CD4-positive, alpha-beta T cell (primary cell): ENCODE measurements around the gene IKBIP. TPM values are rescaled to one million over a fixed set of nuclear protein-coding genes. Genes with fewer than 3 reads are reported as not detected.

Experiments used
- ATAC-seq: fragments of 200-7000 bp; cut with Tn5 transposase; one replicate; pipeline ENCODE4 v1.10.0; 2022; ENCODE audit warnings: mild to moderate bottlenecking; ENCODE audit not compliant: poor library complexity
- CTCF ChIA-PET: fragments of 350-600 bp; sonication (Branson Sonifier 250); formaldehyde crosslinking; loops from one replicate; lab custom pipeline; 2021; ENCODE audit warnings: antibody characterized with exemption, inconsistent platforms; lab: Charles Lee
- POLR2A ChIA-PET: fragments of 350-600 bp; sonication (Branson Sonifier 250); formaldehyde crosslinking; loops from one replicate; lab custom pipeline; 2021; ENCODE audit warnings: antibody characterized with exemption, inconsistent platforms; lab: Charles Lee
- DNase-seq, 14 experiments: peaks; one replicate each; pipeline ENCODE4 v3.0.0-alpha.2; 2013 to 2020; ENCODE audit warnings: mixed read lengths in 2 of 14
- H3K27ac ChIP-seq, 2 donors: one replicate each; pipeline versions ENCODE4 v1.5.1 to v1.7.0; 2013; ENCODE audit warnings: low read length in 2 of 2, low read depth in 1 of 2, mild to moderate bottlenecking in 1 of 2
- H3K27me3 ChIP-seq, 2 experiments: 1 replicate in 1 of 2; 2 replicates in 1 of 2; pipeline versions ENCODE4 v1.6.1 to v1.7.0; 2013; ENCODE audit warnings: low read length in 2 of 2, control low read depth in 1 of 2, mild to moderate bottlenecking in 1 of 2, moderate library complexity in 1 of 2; ENCODE audit not compliant: insufficient read depth in 2 of 2, control insufficient read depth in 1 of 2
- H3K36me3 ChIP-seq: one replicate; pipeline ENCODE4 v1.6.1; 2013; ENCODE audit warnings: low read length, control low read depth; ENCODE audit not compliant: insufficient read depth
- H3K4me1 ChIP-seq: one replicate; pipeline ENCODE4 v1.6.1; 2013; ENCODE audit warnings: low read length, control low read depth; ENCODE audit not compliant: insufficient read depth
- H3K4me3 ChIP-seq: one replicate; pipeline ENCODE4 v1.5.1; 2013; ENCODE audit warnings: mild to moderate bottlenecking, low read length, moderate library complexity
- H3K9me3 ChIP-seq, 2 experiments: 1 replicate in 1 of 2; 2 replicates in 1 of 2; pipeline versions ENCODE4 v1.6.1 to v1.7.0; 2013; ENCODE audit warnings: low read length in 2 of 2, mild to moderate bottlenecking in 2 of 2, control low read depth in 1 of 2, moderate library complexity in 1 of 2; ENCODE audit not compliant: control insufficient read depth in 1 of 2, insufficient read depth in 1 of 2
- H3K27ac Mint-ChIP-seq: one replicate; pipeline ENCODE4 v1.8.0; 2020; ENCODE audit warnings: mixed read lengths
- H3K27me3 Mint-ChIP-seq: one replicate; pipeline ENCODE4 v1.8.0; 2021; ENCODE audit warnings: mixed read lengths
- H3K36me3 Mint-ChIP-seq: one replicate; pipeline ENCODE4 v1.8.0; 2021; ENCODE audit warnings: low read depth, mixed read lengths
- H3K4me1 Mint-ChIP-seq: one replicate; pipeline ENCODE4 v1.8.0; 2021; ENCODE audit warnings: low read depth, mixed read lengths
- H3K4me3 Mint-ChIP-seq: one replicate; pipeline ENCODE4 v1.8.0; 2020; ENCODE audit warnings: mild to moderate bottlenecking, mixed read lengths
- H3K9me3 Mint-ChIP-seq: one replicate; pipeline ENCODE4 v1.8.0; 2020; ENCODE audit warnings: mixed read lengths
- CTCF ChIP-seq: fragments of 200-600 bp; IDR thresholded peaks from one replicate; pipeline ENCODE4 v1.8.0; 2022; ENCODE audit warnings: antibody characterized with exemption, mild to moderate bottlenecking
- intact Hi-C, 2 experiments: fragments of 100-400 bp; cut with DNase I in 1 of 2; cut with micrococcal nuclease in 1 of 2; formaldehyde crosslinking; loops; one replicate each; pipeline versions ENCODE4 v1.15.1 to v1.9.0; 2023 to 2025; cut with DNase I, micrococcal nuclease
- total RNA-seq, 174 experiments: library from RNA in 2 of 174; stranded (reverse) in 2 of 174; gene quantifications; one replicate each; pipeline ENCODE4 v1.2.3 and lab custom pipeline; 2021 to 2026

The IKBIP gene
- total RNA-seq, 2 experiments from 2014 or later, result 0.56 to 0.82 TPM

- Mint-ChIP-seq H3K27me3 (no peaks in the 10 kb centered on the region), H3K9me3 (no peaks in the 10 kb centered on the region), H3K27ac (peak within 1 kb of the TSS; percentile 93), H3K36me3 (peaks cover 52% of the 10 kb centered on the region), H3K4me1 (peaks cover 38% of the 10 kb centered on the region), H3K4me3 (peak within 1 kb of the TSS; percentile 95)
- DNase-seq, result peak; percentile 91 to 99 (median 94)
- Histone ChIP-seq H3K27me3 (no peaks in the 10 kb centered on the region), H3K27ac (peak within 1 kb of the TSS; percentile 90 to 98), H3K9me3 (no peaks in the 10 kb centered on the region), H3K4me1 (peaks cover 22% of the 10 kb centered on the region), H3K4me3 (peak within 1 kb of the TSS; percentile 97), H3K36me3 (peaks cover 22% of the 10 kb centered on the region)
- peak; percentile 94 for ATAC-seq
- ChIA-PET CTCF (interaction anchor here (1.1 to 4.0 kb wide), 6 partner anchors 27 to 77 kb away, joined by 3 to 16 read pairs (median 4); partner anchors contain the start of gene IKBIP), POLR2A (interaction anchor here (0.8 to 6.3 kb wide), 24 partner anchors 9 to 1687 kb away, joined by 3 to 70 read pairs (median 4); partner anchors contain the start of genes APAF1, IKBIP, NEDD1 and TMPO)
- intact Hi-C loops, result loop anchor here (1.0 to 5.0 kb wide), 3 partner anchors 52 to 91 kb away; partner anchors contain the start of genes APAF1 (in 2 of the 2) and TMPO (in 1 of the 2)
- no peak for TF ChIP-seq CTCF
Observed at GRCh38 chr12:98593351-98594049, 51.1 kb downstream of the IKBIP start, which contains the start of gene SLC25A3. SLC25A3 (plus strand) TSS chr12:98593686; CDS start chr12:98593979, 293 bp downstream.

GRCh38 chr12:98592825-98593322, 51.7 kb downstream of the IKBIP start:
- H3K27ac ChIP-seq, result peak overlapping the region; percentile 90 to 94
- H3K36me3 ChIP-seq, result peaks cover 15% of the 10 kb centered on the region
- CTCF ChIA-PET, result interaction anchor here (1.1 to 4.0 kb wide), 4 partner anchors 26 to 61 kb away, joined by 3 to 16 read pairs (median 4); no protein-coding TSS in a partner anchor
- intact Hi-C loops, result loop anchor here in 1 of 2 experiments (1.0 to 5.0 kb wide), 3 partner anchors 52 to 91 kb away; partner anchors contain the start of genes APAF1 and TMPO
- H3K4me3 ChIP-seq, result peak overlapping the region; percentile 97
- H3K27me3 Mint-ChIP-seq, result no peaks in the 10 kb centered on the region
- no peaks in the 10 kb centered on the region for H3K27me3 ChIP-seq
- POLR2A ChIA-PET, result interaction anchor here (0.9 to 6.3 kb wide), 22 partner anchors 8 to 1609 kb away, joined by 3 to 70 read pairs (median 5); partner anchors contain the start of genes APAF1, IKBIP and TMPO
- no peaks in the 10 kb centered on the region for H3K9me3 ChIP-seq
- H3K27ac Mint-ChIP-seq, result peak overlapping the region; percentile 93
- peaks cover 46% of the 10 kb centered on the region for H3K36me3 Mint-ChIP-seq
- peaks cover 32% of the 10 kb centered on the region for H3K4me1 Mint-ChIP-seq
- TF ChIP-seq CTCF, result no peak
- no peaks in the 10 kb centered on the region for H3K9me3 Mint-ChIP-seq
- DNase-seq (peak in 4 of 14 experiments; percentile 7 to 70 (median 59)), ATAC-seq (peak; percentile 15)
- H3K4me3 Mint-ChIP-seq, result peak overlapping the region; percentile 95
- H3K4me1 ChIP-seq, result peaks cover 22% of the 10 kb centered on the region

- POLR2A ChIA-PET, result interaction anchor here (6.3 kb wide), 1 partner anchor 54 kb away, joined by 70 read pairs; the partner anchor contains the start of genes APAF1 and IKBIP
- peaks cover 27% of the 10 kb centered on the region for H3K4me1 Mint-ChIP-seq
- no peak overlapping the region for H3K27ac ChIP-seq
- intact Hi-C loops, result loop anchor here (2.0 to 5.0 kb wide), 3 partner anchors 74 to 100 kb away; partner anchors contain the start of gene TMPO (in 1 of the 2)
- H3K27me3 ChIP-seq, result no peaks in the 10 kb centered on the region
- H3K36me3 Mint-ChIP-seq, result peaks cover 29% of the 10 kb centered on the region
- H3K9me3 ChIP-seq, result no peaks in the 10 kb centered on the region
- H3K4me3 ChIP-seq, result no peak overlapping the region
- H3K27me3 Mint-ChIP-seq, result no peaks in the 10 kb centered on the region
- H3K36me3 ChIP-seq, result peaks cover 6% of the 10 kb centered on the region
- no peaks in the 10 kb centered on the region for H3K9me3 Mint-ChIP-seq
- CTCF ChIA-PET, result no interaction called here
- H3K4me1 ChIP-seq, result peaks cover 11% of the 10 kb centered on the region
- no peak for TF ChIP-seq CTCF
- H3K4me3 Mint-ChIP-seq, result peak overlapping the region; percentile 85
- DNase-seq (no peak), ATAC-seq (no peak)
- peak overlapping the region; percentile 80 for H3K27ac Mint-ChIP-seq
Observed at GRCh38 chr12:98591209-98591608, 53.4 kb downstream of the IKBIP start.
